GM10248 (cell line): ENCODE measurements around the gene SCAMP4.

Experiments
- CTCF ChIA-PET: fragments of 300-600 bp; sonication (Branson Sonifier 250); formaldehyde crosslinking; extraction: SDS; loops from one replicate; lab custom pipeline; 2021; ENCODE audit warnings: antibody characterized with exemption; lab: Yijun Ruan, JAX
- POLR2A ChIA-PET: fragments of 350-650 bp; sonication (Branson Sonifier 250); formaldehyde crosslinking; extraction: SDS; loops from one replicate; lab custom pipeline; 2020; ENCODE audit warnings: antibody characterized with exemption; lab: Yijun Ruan, JAX
- DNase-seq: peaks from one replicate; pipeline ENCODE4 v3.0.0; 2012; ENCODE audit errors: extremely low spot score
- CTCF ChIP-seq: IDR thresholded peaks from 2 replicates; pipeline ENCODE4 v1.5.1; 2012; ENCODE audit warnings: mild to moderate bottlenecking, low read depth; ENCODE audit errors: extremely low read depth, missing control alignments, control extremely low read depth

Gene SCAMP4

GRCh38 chr19:1908364-1908678 lies 3.1 kb downstream of the SCAMP4 start:
- CTCF ChIA-PET = interaction anchor here (0.8 kb wide), 1 partner anchor 21 kb away, joined by 4 read pairs; no protein-coding TSS in a partner anchor
- POLR2A ChIA-PET = no interaction called here
- TF ChIP-seq CTCF = no peak
- no peak for DNase-seq

DNA sequence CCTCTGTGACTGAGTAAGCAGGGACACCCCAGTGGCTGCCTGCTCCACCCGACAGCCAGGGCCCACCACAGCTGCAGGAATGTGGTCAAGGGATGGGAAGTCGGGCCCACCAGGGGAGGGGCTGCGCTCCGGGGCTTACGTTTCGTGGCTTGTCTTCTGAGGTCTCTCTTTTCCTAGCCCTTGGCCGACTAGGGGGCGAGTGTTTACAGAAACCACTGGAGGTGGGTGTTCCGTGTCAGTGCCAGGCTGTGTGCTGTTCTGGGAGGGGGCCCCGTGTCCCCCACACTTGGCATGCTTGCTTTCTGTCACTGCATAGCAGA lies 4.5 kb downstream of the SCAMP4 start:
- CTCF ChIA-PET = interaction anchor here (1.5 to 1.8 kb wide), 2 partner anchors 12 to 19 kb away, joined by 5 read pairs; no protein-coding TSS in a partner anchor
- no peak for DNase-seq
- TF ChIP-seq CTCF = no peak
- POLR2A ChIA-PET = no interaction called here

DNA sequence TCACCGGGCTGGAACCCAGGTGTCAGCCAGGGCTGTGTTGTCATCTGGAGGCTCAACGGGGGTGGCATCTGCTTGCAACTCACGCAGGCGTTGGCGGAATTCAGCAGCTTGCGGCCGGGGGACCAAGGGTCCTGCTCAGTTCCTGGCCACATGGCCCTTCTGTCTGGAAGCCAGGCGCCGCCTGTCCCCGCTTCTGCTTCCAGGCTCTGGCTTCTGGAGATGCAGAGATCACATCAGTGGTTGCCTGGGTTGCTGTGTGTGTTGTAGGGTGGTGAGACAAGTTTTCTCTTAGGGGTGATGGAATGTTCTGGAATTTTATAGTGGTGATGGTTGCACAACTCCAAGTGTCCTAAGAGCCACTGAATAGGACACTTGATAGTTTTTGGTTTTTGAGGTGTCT lies 5.0 kb downstream of the SCAMP4 start:
- CTCF ChIA-PET = interaction anchor here (1.4 to 1.8 kb wide), 3 partner anchors 12 to 83 kb away, joined by 4 to 5 read pairs (median 5); no protein-coding TSS in a partner anchor
- POLR2A ChIA-PET = no interaction called here
- TF ChIP-seq CTCF = no peak
- no peak for DNase-seq

DNA sequence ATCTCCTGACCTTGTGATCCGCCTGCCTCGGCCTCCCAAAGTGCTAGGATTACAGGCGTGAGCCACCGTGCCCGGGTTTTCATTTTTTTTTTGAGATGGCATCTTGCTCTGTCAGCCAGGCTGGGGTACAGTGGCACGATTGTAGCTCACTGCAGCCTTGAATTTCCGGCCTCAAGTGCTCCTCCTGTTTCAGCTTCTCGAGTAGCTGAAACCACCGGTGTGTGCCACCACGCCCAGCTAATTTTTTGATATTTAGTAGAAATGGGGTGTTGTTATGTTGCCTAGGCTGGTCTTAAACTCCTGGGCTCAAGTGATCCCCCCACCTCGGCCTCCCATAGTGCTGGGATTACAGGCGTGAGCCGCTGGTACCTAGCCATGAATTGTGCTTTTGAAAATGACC lies 5.9 kb downstream of the SCAMP4 start:
- CTCF ChIA-PET = interaction anchor here (1.4 kb wide), 1 partner anchor 83 kb away, joined by 4 read pairs; no protein-coding TSS in a partner anchor
- POLR2A ChIA-PET = no interaction called here
- DNase-seq = no peak
- no peak for TF ChIP-seq CTCF

- POLR2A ChIA-PET = interaction anchor here (0.6 kb wide), 1 partner anchor 605 kb away, joined by 8 read pairs; no protein-coding TSS in a partner anchor
- CTCF ChIA-PET = no interaction called here
- no peak for TF ChIP-seq CTCF
- DNase-seq = no peak
Observed at GRCh38 chr19:1911995-1912394, 6.8 kb downstream of the SCAMP4 start.

DNA sequence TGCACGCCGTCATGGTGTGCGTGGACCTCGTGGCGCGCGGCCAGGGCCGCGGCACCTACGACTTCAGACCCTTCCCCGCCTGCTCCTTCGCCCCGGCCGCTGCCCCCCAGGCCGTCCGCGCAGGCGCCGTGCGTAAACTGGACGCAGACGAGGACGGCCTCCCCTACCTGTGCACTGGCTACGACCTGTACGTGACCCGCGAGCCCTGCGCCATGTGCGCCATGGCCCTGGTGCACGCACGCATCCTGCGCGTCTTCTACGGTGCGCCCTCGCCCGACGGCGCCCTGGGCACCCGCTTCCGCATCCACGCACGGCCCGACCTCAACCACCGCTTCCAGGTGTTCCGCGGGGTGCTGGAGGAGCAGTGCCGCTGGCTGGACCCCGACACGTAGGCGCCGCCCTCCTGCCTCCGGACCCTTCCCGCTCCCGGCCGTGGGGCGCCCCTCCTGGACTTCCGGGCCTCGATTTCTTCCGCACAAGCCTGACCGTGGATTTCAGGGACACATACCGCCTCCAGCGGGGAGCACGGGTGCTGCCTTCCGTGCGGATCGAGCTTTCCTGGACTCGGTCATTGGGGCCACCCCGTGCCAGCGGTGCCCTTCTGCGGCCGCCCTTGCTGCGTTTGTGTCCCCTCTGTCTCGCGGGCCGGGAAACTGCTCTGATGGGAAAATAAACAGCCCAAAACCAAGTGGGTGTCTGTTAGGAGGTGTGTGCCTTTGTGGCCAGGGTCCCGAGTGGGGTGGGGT lies 7.7 kb downstream of the SCAMP4 start:
- ChIA-PET POLR2A (no interaction called here), CTCF (interaction anchor here (1.6 kb wide), 1 partner anchor 15 kb away, joined by 6 read pairs; no protein-coding TSS in a partner anchor)
- no peak for DNase-seq
- TF ChIP-seq CTCF = no peak
